DLD1 (cell line): ENCODE data around the gene TMEM114.

Experiments used
- in situ Hi-C: cut with HindIII; loops from 2 replicates; pipeline ENCODE4 v1.10.0; 2017; ENCODE audit warnings: low sequenced_read_pairs

The TMEM114 gene

GRCh38 chr16:8551388-8552332 lies 38.7 kb downstream of the TMEM114 start:
- in situ Hi-C loops, result no loop called here

GRCh38 chr16:8550728-8551387 lies 39.5 kb downstream of the TMEM114 start:
- in situ Hi-C loops, result no loop called here

DNA sequence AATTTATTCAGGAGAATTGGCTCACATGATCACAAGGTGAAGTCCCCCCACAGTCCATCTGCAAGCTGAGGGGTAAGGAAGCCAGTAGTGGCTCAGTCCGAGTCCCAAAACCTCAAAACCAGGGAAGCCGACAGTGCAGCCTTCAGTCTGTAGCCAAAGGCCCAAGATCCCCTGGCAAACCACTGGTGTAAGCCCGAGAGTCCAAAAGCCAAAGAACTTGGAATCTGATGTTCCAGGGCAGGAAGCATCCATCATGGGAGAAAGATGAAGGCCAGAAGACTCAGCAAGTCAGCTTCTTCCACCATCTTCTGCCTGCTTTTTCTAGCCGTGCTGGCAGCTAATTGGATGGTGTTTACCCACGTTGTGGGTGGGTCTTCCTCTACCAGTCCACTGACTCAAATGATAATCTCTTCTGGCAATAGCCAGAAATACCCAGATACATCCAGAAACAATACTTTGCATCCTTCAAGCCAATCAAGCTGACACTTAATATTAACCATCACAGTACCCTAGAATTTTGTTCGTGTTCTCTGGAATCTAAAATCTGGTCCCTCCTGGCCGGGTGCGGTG lies 40.4 kb downstream of the TMEM114 start:
- in situ Hi-C loops, result no loop called here

DNA sequence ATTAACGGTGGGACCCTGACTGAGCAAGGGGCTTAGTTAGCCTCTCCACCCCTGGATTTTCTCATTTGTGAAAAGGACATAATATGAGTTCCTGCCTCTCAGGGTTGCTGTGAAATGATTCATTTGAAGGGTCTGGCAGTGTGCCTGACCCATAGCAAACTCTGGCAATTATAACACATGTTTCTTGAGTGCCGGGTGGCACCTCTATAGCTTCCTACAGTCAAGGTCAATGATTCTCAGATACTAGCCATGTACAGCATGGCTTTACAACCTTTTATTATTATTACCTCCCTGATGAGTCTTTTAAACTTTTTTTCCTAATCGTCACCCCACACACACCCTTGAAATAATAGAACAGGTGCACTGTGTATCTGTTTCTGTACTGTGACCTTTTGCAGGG lies 42.1 kb downstream of the TMEM114 start:
- in situ Hi-C loops, result no loop called here

DNA sequence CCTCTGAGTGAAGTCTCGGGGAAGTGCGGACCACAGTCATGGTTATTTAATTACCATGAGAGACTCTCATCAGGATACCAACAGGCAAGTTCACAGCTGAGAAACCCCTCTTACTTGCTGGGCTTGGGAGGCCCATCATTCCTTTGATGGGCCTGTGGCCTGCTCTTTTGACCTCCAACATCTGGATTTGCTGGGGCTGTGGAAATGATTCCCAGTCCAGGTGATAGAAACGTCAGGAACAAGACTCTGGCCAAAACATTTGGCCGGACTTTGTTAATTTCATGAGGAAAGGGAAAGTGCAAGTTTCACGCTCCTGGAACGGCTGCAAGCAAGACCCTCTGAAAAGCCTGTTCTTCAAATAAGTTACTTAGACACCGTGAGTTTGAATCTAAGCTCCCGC lies 42.5 kb downstream of the TMEM114 start:
- in situ Hi-C loops, result no loop called here

DNA sequence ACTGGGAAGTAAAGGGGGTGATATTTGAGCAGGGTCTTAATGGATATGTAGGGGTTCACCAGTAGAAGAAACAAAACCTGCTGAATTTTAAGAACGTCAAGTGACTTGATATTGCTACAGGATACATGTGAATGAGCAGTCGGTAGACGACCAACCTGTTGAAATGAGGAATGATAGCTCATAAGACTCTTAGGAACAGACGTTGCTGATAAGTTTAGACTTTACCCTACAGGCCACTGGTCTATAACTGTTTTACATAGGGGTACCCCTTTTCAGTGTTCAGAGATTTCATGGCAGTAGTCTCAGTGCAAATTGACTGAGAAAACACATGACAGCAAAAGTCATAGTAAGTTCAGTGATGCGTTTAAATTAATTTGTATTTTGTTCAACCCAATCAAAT lies 45.9 kb downstream of the TMEM114 start:
- in situ Hi-C loops, result no loop called here

DNA sequence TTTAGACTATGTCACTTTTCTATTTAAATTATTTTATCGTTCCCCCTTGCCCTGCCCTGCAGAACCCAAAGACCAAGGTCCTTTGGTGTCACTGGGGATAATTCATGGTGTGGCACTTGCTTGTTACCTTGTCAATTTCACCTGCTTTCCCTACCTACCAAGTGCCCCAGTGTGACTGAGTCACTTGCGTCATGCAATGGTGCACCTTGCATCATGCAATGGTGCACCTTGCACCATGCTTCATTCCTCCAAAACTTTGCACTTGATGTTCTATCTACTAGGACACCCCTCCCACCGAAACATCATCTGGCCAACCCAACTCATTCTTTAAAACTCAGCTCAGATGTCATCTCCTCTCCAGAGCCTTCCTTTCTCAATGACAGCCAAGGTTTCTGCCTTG lies 47.1 kb downstream of the TMEM114 start:
- in situ Hi-C loops, result no loop called here

GRCh38 chr16:8542393-8542792 lies 47.9 kb downstream of the TMEM114 start:
- in situ Hi-C loops, result no loop called here

DNA sequence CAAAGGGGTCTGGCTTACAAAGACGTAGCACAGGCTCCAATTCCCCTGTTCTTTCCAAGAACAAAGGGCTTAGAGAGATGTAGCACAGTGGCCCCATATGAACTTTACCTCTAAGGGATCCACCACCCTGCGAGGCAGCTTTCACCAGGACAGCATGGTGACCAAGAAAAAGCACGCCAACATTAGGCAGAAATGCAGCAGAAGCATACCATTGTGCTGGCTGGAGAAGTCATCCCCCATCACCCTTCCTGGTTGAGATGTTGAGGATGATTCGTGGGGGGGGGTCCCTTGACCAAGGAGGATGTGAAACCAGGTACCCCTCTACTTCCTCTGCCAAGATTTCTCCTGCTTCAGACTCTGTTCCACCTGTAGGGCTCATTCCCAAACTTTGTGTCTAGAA lies 48.4 kb downstream of the TMEM114 start:
- in situ Hi-C loops, result no loop called here

- in situ Hi-C loops, result no loop called here
Measured at GRCh38 chr16:8537691-8538342, 52.5 kb downstream of the TMEM114 start.

DNA sequence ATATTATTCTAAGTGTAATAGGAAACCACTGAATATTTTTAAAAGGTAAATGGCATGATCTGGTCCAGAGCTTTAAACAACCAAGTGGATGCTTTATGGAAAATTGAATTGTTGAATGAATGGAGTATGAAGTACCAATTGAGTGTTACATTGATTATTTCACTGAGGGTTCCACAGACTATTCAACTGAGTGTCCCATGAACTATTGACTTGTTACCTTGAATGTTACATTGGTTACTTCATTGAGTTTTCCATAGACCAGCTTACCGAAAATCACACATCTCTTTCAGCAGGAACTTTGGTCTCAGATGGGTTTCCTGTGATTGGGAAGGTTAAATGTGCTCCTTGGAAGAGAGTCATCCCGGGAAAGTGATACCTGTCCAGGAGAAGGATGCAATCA lies 56.8 kb downstream of the TMEM114 start:
- in situ Hi-C loops, result no loop called here

- in situ Hi-C loops, result no loop called here
Measured at GRCh38 chr16:8530752-8531384, 59.4 kb downstream of the TMEM114 start.

DNA sequence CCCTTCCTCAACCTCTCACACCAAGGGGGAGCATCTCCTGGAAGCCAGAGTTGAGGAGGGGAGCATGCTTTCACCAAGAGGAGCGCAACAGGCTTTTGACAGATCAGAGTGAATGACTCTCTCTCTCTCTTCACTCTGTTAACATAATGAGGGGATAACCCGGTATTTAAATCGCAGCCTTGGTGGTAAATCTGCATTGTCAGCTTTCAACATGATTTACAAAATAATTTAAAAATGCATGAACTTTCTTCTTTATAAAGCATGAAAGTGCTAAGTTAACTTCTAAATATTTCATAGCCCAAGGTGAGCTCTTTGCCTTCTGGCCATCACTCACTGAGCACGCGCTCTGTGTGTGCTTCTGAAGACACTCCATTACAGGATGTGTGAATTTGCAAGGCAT lies 61.8 kb downstream of the TMEM114 start:
- in situ Hi-C loops, result no loop called here

- in situ Hi-C loops, result no loop called here
Measured at GRCh38 chr16:8523932-8524331, 66.4 kb downstream of the TMEM114 start.

DNA sequence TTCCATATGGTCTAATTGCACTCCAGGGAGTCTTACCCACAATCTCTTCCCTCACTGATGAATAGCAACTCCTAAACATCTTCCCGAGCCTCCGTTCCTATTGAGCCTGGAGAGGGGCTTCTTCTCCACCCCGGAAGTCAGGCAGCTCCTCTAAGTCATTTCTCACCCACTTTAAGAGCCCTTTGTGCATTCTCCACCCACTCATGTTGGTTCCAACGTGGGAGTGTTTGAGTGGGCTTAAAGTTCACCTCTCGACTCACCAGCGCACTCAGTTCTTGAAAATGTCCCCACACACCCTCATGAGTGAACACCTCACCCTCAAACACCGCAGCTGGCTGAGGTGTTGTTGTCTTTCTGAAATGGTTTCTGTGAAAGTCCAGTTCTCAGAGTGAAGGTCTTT lies 67.6 kb downstream of the TMEM114 start:
- in situ Hi-C loops, result no loop called here

DNA sequence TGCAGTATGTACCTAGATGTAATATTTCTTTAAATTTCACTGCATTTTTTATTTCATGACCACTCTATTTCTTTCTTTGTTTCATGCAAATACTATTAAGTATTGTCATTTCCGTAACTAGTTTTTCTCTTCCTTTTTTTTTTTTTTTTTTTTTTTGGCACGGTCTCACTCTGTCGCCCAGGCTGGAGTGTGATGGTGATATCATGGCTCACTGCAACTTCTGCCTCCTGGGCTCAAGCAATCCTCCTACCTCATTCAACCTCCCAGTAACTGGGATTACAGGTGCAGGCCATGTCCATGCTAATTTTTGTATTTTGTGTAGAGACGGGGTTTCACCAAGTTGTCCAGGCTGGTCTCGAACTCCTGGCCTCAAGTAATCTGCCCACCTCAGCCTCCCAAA lies 70.7 kb downstream of the TMEM114 start:
- in situ Hi-C loops, result no loop called here
